Adrenal gland (tissue), 5 donors: Measurements from ENCODE around the gene SYNE1.

ENCODE experiments used
- CTCF ChIP-seq, 6 experiments: fragments of 450-650 bp in 4 of 6; fragments of 200-600 bp in 2 of 6; sonication (generic) in 1 of 6; IDR thresholded peaks; 1 replicate in 5 of 6; 2 replicates in 1 of 6; pipeline versions ENCODE4 v1.5.1 to v1.8.0; 2016 to 2021; ENCODE audit warnings: antibody characterized with exemption in 6 of 6, mild to moderate bottlenecking in 2 of 6, moderate library complexity in 1 of 6
- POLR2A ChIP-seq, 2 donors: fragments of 450-650 bp; IDR thresholded peaks; one replicate each; pipeline ENCODE4 v1.6.1; 2017; ENCODE audit warnings: antibody characterized with exemption in 2 of 2, mild to moderate bottlenecking in 2 of 2, moderate library complexity in 1 of 2
- donor health status: DM: no; HTN: no; CAD: no.

DNA sequence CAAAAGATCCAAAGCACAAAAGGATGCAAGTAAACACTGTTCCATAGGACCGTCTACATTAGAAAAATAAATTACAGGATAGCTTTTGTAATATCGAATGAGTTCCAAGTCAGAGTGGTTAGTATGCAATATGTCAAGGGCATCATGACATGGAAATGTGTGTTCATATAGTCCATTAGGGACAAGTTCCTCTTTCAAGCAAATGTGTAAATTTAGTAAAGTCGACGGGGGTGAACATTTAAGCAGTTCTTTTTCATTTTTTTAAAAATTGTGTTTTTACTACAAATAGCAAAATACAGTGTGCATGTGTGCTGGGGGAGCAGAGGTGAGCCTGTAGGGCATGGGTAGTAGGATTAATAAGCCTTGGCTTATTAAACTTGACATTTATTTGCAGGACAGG is 470.7 kb downstream of the SYNE1 start:
- TF ChIP-seq CTCF (IDR thresholded peaks at IDR 0.05) = no peak
- no peak for TF ChIP-seq POLR2A (IDR thresholded peaks at IDR 0.05)
